CD1c-positive myeloid dendritic cell (primary cell): ENCODE data around the gene CCDC8.
"Not testable (repeated sequence)": the region's sequence is repeated elsewhere in the genome, so short reads cannot be mapped to it uniquely, and the experiment has no call there.

ENCODE experiments used
- DNase-seq: peaks from one replicate; pipeline ENCODE4 v3.0.0-alpha.2; 2016; ENCODE audit errors: extremely low spot score

Gene CCDC8

GRCh38 chr19:46427518-46428045, 14.2 kb upstream of the CCDC8 start:
- no peak for DNase-seq

- DNase-seq: no peak
Observed at GRCh38 chr19:46426506-46427162, 13.3 kb upstream of the CCDC8 start.

- no peak for DNase-seq
Observed at GRCh38 chr19:46426035-46426505, 12.7 kb upstream of the CCDC8 start.

- no peak for DNase-seq
Observed at GRCh38 chr19:46423188-46423587, 9.8 kb upstream of the CCDC8 start.

- no peak for DNase-seq
Observed at GRCh38 chr19:46422344-46422743, 9.0 kb upstream of the CCDC8 start.

GRCh38 chr19:46420056-46420455, 6.7 kb upstream of the CCDC8 start:
- no peak for DNase-seq

GRCh38 chr19:46415804-46416709, 2.7 kb upstream of the CCDC8 start:
- peak; percentile 13 for DNase-seq

GRCh38 chr19:46414899-46415298, 1.5 kb upstream of the CCDC8 start:
- not testable (repeated sequence) for DNase-seq

- DNase-seq: no peak
Observed at GRCh38 chr19:46412650-46413261, 608 bp downstream of the CCDC8 start.

- no peak for DNase-seq
Observed at GRCh38 chr19:46411925-46412649, 1.3 kb downstream of the CCDC8 start.

- no peak for DNase-seq
Observed at GRCh38 chr19:46411088-46411924, 2.1 kb downstream of the CCDC8 start.

- DNase-seq: no peak
Observed at GRCh38 chr19:46410205-46411087, 2.9 kb downstream of the CCDC8 start.

GRCh38 chr19:46409191-46409590, 4.2 kb downstream of the CCDC8 start:
- no peak for DNase-seq

GRCh38 chr19:46408664-46409039, 4.7 kb downstream of the CCDC8 start:
- no peak for DNase-seq

- DNase-seq: no peak
Observed at GRCh38 chr19:46407856-46408663, 5.3 kb downstream of the CCDC8 start.

- DNase-seq: no peak
Observed at GRCh38 chr19:46406976-46407375, 6.4 kb downstream of the CCDC8 start.

GRCh38 chr19:46404753-46405468, 8.5 kb downstream of the CCDC8 start:
- no peak for DNase-seq

- DNase-seq: peak; percentile 22
Observed at GRCh38 chr19:46404055-46404752, 9.2 kb downstream of the CCDC8 start.
